ENCODE data around the gene CEBPZ.

Gene CEBPZ

DNA sequence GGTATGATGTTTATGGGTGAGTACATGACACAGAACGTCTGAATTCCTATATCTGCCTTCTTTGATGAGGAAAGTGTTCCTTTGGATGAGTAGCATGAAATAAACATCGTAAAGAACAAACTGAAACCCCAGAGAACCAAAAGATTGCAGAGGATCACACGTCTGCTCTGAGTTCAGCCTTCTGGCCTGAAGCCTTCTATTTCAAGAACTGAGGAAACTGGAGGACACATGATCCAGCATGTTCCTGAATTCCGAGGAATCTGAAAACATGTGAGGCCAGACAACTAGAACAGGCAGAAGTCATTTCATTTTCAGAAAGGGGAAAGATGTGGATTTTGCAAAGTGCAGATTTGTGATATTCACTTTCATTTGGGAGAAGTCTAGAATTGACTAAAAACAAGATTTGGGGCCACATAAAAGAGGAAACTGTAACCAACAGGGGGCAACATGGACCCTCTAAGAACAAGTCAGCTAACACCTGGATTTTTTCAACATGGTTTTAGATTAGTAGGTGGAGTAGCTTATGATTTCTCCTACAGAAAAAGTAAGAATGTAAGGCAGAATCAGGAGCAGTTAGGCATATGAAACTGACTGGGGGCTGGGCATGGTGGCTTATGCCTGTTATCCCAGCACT is 51.3 kb downstream of the CEBPZ start:
- DNase-seq = no peak

GRCh38 chr2:37173741-37174140 is 57.7 kb downstream of the CEBPZ start:
- DNase-seq = no peak

- no peak for DNase-seq
Measured at GRCh38 chr2:37171624-37171950, 59.8 kb downstream of the CEBPZ start.

- DNase-seq = peak in 1 of 2 donors; percentile 55
Measured at GRCh38 chr2:37168217-37168981, 63.0 kb downstream of the CEBPZ start.

GRCh38 chr2:37167636-37168180 is 63.7 kb downstream of the CEBPZ start:
- no peak for DNase-seq

- DNase-seq = no peak
Measured at GRCh38 chr2:37164757-37165156, 66.6 kb downstream of the CEBPZ start.

- DNase-seq = peak; percentile 81 to 86
Measured at GRCh38 chr2:37156857-37157714, 74.3 kb downstream of the CEBPZ start, which contains the start of gene EIF2AK2. EIF2AK2 (minus strand) TSS chr2:37156980; CDS start chr2:37147806, 9,174 bp downstream.

- no peak for DNase-seq
Measured at GRCh38 chr2:37156071-37156856, 75.1 kb downstream of the CEBPZ start.

DNA sequence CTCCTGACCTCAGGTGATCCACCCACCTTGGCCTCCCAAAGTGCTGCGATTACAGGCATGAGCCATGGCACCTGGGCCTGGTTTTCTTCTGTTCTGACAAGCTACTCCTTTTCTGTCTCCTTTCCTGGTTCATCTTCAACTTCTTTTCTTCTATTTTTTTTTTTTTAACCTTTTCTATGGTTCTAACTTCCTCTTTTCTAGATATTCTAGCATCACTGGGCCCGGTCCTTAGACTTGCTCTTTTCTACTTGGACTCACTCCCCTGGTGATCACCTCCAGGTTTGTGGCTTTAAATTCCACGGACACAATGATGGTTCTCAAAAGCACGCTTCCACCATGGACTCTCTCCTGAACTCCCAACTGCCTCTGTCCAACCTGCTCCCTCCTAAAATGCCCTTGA is 76.6 kb downstream of the CEBPZ start:
- no peak for DNase-seq

DNA sequence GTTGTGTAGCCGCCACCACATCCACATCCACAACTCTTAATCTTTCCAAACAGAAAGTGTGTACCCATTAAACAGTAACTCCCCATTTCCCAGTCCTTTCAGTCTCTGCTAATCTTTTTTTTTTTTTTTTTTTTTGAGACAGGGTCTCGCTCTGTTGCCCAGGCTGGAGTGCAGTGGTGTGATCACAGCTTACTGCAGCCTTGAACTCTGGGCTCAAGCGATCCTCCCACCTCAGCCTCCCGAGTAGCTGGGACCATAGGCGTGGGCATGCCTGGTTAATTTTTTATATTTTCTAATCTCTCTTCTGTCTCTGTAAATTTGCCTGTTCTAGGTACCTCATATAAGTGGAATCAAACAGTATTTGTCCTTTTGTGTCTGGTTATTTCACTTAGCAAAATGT is 78.2 kb downstream of the CEBPZ start:
- DNase-seq = no peak

Data from CD4-positive, alpha-beta T cell treated with Interleukin-4 for 1 hour (primary cell).